Large intestine (tissue), 3 donors: Measurements from ENCODE around the gene CNTN1. TPM values are rescaled to one million over a fixed set of nuclear protein-coding genes. Genes with fewer than 3 reads are reported as not detected.

Experiments
- DNase-seq, 2 donors: peaks; one replicate each; pipeline versions ENCODE4 v3.0.0 to v3.0.0-alpha.2; 2013
- H3K27ac ChIP-seq: one replicate; pipeline ENCODE4 v1.5.1; 2013; ENCODE audit warnings: low read length
- H3K27me3 ChIP-seq: 2 replicates; pipeline ENCODE4 v1.6.1; 2013; ENCODE audit warnings: low read length; ENCODE audit not compliant: control insufficient read depth, insufficient read depth
- H3K36me3 ChIP-seq: 2 replicates; pipeline ENCODE4 v1.6.1; 2013; ENCODE audit warnings: low read length; ENCODE audit not compliant: control insufficient read depth, insufficient read depth
- H3K4me1 ChIP-seq: one replicate; pipeline ENCODE4 v1.6.1; 2013; ENCODE audit warnings: low read length; ENCODE audit not compliant: control insufficient read depth, insufficient read depth
- H3K4me3 ChIP-seq: one replicate; pipeline ENCODE4 v1.5.1; 2013; ENCODE audit warnings: low read length
- H3K9me3 ChIP-seq: one replicate; pipeline ENCODE4 v1.6.1; 2013; ENCODE audit warnings: mild to moderate bottlenecking, low read depth, low read length, moderate library complexity; ENCODE audit not compliant: control insufficient read depth
- WGBS: methylation state at CpG from one replicate; pipeline ENCODE4 v1.1.5; 2013; ENCODE audit warnings: low lambda C conversion rate; ENCODE audit not compliant: insufficient coverage; 5-methylcytosine and 5-hydroxymethylcytosine counted together
- polyA plus RNA-seq: library from polyadenylated mRNA; unstranded; fragments of 120-200 nt; gene quantifications from one replicate; pipeline ENCODE4 v1.2.1, GENCODE V29; 2013

The CNTN1 gene
- polyA plus RNA-seq, 1 donor: 7.4 TPM

GRCh38 chr12:41120211-41120610 lies 428.0 kb downstream of the CNTN1 start:
- DNase-seq: no peak
- Histone ChIP-seq H3K36me3 (no peaks in the 10 kb centered on the region), H3K9me3 (no peaks in the 10 kb centered on the region), H3K27ac (no peak overlapping the region), H3K4me1 (no peaks in the 10 kb centered on the region), H3K4me3 (no peak overlapping the region), H3K27me3 (no peaks in the 10 kb centered on the region)
- WGBS: no CpG with 5 or more reads among the region's 2 CpGs

GRCh38 chr12:41121374-41121773 lies 429.1 kb downstream of the CNTN1 start:
- Histone ChIP-seq H3K27me3 (no peaks in the 10 kb centered on the region), H3K4me3 (no peak overlapping the region), H3K27ac (no peak overlapping the region), H3K36me3 (no peaks in the 10 kb centered on the region), H3K4me1 (no peaks in the 10 kb centered on the region), H3K9me3 (no peaks in the 10 kb centered on the region)
- no peak for DNase-seq
